SKM-1 treated with dmso at 0.1 percent for 144 hours (cell line): ENCODE data around the gene IFT88.

Experiments used
- DNase-seq: peaks from one replicate; lab custom pipeline; 2025; ENCODE audit not compliant: unreplicated experiment; lab: John Stamatoyannopoulos, UW

IFT88 gene

GRCh38 chr13:20561741-20562140, 5.2 kb upstream of the IFT88 start:
- DNase-seq, result no peak

GRCh38 chr13:20565115-20565736, 1.7 kb upstream of the IFT88 start:
- DNase-seq, result no peak

DNA sequence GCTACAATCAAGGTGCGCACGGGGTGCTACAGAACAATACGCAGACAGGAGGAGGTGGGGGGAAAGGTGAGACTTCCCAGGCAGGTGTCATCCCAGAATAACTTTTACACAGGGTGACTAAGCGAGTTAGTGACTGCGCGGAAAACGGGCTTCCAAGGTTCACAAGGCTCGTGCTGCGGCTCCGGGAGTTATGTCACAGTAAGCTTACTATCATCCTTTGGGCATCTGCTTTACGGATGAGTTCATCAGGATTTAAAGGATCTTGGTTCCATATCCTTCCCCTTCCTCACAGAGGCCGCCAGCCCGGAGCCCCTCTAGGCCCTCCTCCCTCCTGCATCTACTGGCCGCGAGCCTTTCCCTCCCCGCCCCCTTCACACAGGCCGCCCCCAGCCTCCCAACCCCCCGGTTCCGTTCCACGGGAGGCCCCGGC, 474 bp upstream of the IFT88 start:
- DNase-seq, result peak; percentile 51

- DNase-seq, result no peak
Measured at GRCh38 chr13:20567881-20568528, 1.0 kb downstream of the IFT88 start.

DNA sequence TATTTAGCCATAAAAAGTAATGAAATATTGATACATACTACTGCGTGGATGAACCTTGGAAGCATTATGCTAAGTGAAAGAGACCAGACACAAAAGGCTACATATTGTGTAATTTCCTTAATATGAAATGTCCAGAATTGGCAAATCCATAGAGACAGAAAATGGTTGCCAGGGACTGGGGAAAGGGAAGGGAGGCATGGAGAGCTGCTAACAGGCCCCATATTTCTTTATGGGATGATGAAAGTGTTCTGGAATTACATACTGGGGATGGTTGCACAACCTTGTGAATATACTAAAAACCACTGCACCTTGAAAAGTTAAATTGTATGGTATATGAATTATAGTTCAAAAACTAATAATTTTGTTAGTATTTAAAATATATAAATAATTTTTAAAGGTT, 3.6 kb downstream of the IFT88 start:
- no peak for DNase-seq

DNA sequence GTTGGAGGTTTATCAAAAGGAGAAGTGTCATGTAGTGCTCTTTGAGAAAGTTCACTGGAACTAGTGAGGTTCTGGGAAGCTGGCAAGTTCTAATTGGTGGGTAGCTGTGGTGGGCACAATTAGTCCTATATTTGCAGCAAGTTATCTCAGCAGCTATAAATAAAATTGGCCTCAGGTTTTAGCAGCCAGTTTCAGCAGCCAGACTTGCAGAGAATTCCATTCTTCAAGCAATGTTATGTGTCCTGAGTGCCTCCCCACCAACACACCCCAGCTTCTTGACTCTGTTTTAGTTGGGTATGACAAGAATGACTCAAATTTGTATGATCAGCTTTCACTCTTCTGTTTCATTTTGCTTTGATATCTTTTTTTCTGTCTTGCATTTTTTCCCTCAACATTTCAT, 4.7 kb downstream of the IFT88 start:
- DNase-seq, result no peak

- no peak for DNase-seq
Measured at GRCh38 chr13:20573186-20573585, 6.2 kb downstream of the IFT88 start.

- no peak for DNase-seq
Measured at GRCh38 chr13:20573636-20574035, 6.7 kb downstream of the IFT88 start.

- DNase-seq, result no peak
Measured at GRCh38 chr13:20579191-20579590, 12.2 kb downstream of the IFT88 start.

DNA sequence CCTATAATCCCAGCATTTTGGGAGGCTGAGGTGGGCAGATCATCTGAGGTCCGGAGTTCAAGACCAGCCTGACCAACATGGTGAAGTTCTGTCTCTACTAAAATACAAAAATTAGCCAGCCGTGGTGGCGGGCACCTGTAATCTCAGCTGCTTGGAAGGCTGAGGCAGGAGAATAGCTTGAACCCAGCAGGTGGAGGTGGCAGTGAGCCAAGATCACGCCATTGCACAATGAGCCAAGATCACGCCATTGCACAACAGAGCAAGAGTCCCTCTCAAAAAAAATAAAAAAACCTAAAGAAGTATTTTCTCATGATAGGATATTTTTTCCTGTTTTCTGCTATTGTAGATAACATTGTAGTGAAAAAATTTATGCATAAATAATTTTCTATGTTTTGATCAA, 13.3 kb downstream of the IFT88 start:
- no peak for DNase-seq

GRCh38 chr13:20582026-20582425, 15.1 kb downstream of the IFT88 start:
- DNase-seq, result no peak

- no peak for DNase-seq
Measured at GRCh38 chr13:20583803-20584293, 16.9 kb downstream of the IFT88 start.

- DNase-seq, result no peak
Measured at GRCh38 chr13:20585371-20585770, 18.4 kb downstream of the IFT88 start.

- no peak for DNase-seq
Measured at GRCh38 chr13:20588529-20589110, 21.7 kb downstream of the IFT88 start.

DNA sequence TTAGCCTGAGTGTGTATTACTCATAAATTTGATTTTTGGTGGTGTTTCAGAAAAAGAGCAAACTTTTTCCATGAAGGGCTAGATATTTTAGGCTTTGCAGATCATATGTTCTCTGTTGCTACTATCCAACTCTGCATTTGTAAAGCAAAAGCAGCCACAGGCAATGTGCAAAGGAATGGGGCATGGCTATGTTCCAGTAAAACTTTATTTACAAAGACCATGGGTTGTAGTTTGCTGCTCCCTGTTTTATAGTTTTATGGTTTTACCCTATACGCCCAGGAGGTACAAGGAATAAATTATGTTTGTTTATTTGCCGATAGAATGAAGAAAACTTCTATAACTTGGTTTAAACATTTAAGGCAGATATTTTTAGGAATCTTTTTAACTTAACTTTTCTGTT, 23.6 kb downstream of the IFT88 start:
- DNase-seq, result no peak

DNA sequence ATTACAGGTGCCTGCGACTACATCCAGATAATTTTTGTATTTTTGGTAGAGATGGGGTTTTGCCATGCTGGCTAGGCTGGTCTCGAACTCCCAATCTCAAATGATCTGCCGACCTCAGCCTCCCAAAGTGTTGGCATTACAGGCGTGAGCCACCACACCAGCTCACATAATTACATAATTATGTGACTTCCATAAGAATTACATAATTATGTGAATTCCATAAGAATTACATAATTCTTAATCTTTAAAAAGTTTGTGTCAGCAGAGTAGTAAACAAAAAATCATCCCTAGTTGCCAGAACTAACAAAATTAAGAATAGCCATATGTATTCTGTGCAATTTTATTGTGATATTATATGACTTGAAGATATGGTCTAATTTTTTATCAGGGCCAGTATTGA, 25.6 kb downstream of the IFT88 start:
- no peak for DNase-seq

DNA sequence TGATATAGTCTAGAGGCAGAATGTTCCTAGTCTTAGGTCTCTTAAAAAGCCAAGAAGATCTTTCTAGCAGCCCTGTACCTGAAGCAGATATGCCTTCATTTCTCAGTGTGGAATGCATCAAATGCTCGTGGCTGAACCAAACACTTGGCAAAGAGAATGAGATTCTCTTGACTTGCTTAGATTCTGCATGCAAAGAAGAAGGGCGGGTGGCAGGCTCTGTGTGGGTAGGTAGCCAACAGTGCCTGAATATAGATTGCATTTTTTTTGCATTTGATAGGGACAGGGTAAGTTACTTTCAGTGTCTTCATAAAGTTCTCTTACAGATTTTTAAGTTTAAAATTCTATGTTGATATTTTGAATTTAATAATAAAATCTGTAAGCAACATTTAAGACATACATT, 27.3 kb downstream of the IFT88 start:
- DNase-seq, result no peak

DNA sequence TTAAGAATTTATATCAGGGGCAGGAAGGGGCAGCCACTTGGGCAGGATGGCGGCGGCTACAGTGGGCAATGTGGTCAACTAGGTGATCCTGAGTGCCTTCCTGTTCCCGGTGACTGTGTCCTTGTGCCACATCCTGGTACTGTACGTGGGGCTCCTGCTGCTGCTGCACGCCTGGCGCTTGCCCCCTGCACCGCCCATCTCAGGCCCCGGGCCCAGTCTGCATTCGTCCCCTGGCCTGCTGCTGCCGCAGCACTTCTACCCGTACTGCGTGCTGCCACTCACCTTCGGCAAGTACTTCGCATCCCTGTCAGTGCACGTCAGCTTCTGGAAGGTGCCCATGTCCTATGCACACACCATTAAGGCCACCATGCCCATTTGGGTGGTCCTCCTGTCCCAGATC, 40.1 kb downstream of the IFT88 start:
- DNase-seq, result no peak

DNA sequence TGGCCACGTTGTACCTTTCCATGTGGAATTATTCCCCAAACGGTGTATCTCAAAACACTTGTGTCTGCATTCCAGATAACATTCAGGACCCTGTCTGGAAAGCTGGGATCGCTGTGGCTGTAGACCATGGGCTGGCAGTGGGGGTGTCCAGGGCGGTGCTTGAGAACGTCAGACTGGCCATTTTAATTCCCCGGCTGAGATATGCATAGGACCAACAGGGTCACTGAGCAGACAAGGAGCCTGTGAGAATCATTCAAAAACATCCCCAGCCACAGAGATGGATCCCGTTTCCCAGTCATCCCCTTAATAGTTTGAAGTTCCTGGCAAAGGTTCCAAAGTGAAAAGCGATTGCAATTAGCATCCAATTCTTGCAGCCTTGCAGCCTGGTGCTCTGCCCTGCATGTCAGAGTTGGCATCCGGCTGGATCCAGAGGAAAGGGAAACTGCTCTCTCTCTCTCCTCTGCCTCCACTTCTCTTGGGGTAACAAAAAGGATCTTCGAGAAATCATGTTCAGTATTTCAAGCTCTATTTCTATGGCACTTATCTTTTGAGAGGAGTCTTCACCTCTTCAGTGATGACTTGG, 41.6 kb downstream of the IFT88 start:
- DNase-seq, result no peak

- DNase-seq, result no peak
Measured at GRCh38 chr13:20609145-20609544, 42.2 kb downstream of the IFT88 start.

- no peak for DNase-seq
Measured at GRCh38 chr13:20610006-20610405, 43.0 kb downstream of the IFT88 start.
